Ovary (tissue), 9 donors: Measurements from ENCODE around the gene AP1AR. TPM values are rescaled to one million over a fixed set of nuclear protein-coding genes. Genes with fewer than 3 reads are reported as not detected.
A peak's percentile ranks its signal among the peaks of the same experiment; 100 is the strongest.

ENCODE experiments used
- DNase-seq, 5 donors: peaks; one replicate each; pipeline ENCODE4 v3.0.0-alpha.2; 2019 to 2020
- H3K27ac ChIP-seq, 2 donors: fragments of 200-600 bp; one replicate each; pipeline versions ENCODE4 v1.5.1 to v1.8.0; 2019 to 2022
- H3K27me3 ChIP-seq: fragments of 200-600 bp; one replicate; pipeline ENCODE4 v1.8.0; 2022
- H3K36me3 ChIP-seq: fragments of 200-600 bp; sonication (generic); one replicate; pipeline ENCODE4 v1.5.1; 2019
- H3K4me1 ChIP-seq: one replicate; pipeline ENCODE4 v1.8.1; 2013; ENCODE audit warnings: mild to moderate bottlenecking, moderate library complexity; ENCODE audit not compliant: insufficient read depth
- H3K4me3 ChIP-seq: fragments of 200-600 bp; sonication (generic); one replicate; pipeline ENCODE4 v1.5.1; 2017
- H3K9me3 ChIP-seq, 2 donors: fragments of 200-600 bp in 1 of 2; sonication (generic) in 1 of 2; one replicate each; pipeline versions ENCODE4 v1.5.1 to v1.8.1; 2013 to 2019; ENCODE audit warnings: mild to moderate bottlenecking in 1 of 2, moderate library complexity in 1 of 2
- EP300 ChIP-seq: sonication (generic); formaldehyde crosslinking; IDR thresholded peaks from one replicate; pipeline ENCODE4 v1.6.1; 2017; ENCODE audit warnings: antibody characterized with exemption
- POLR2A ChIP-seq: fragments of 450-650 bp; IDR thresholded peaks from one replicate; pipeline ENCODE4 v1.6.1; 2017; ENCODE audit warnings: antibody characterized with exemption, mild to moderate bottlenecking, moderate library complexity
- WGBS, 3 donors: extraction: QIAGEN DNeasy Blood & Tissue Kit in 1 of 3; methylation state at CpG; one replicate each; pipeline versions ENCODE4 v1.1.5 to v1.1.7; 2013 to 2017; 5-methylcytosine and 5-hydroxymethylcytosine counted together
- intact Hi-C, 4 donors: fragments of 100-400 bp; cut with DNase I; formaldehyde crosslinking; loops; one replicate each; pipeline versions ENCODE4 v1.11.0 to v1.15.1; 2022 to 2023
- polyA plus RNA-seq, 2 donors: library from polyadenylated mRNA; stranded (reverse); fragments of 200-250 nt in 1 of 2; fragments of 350-450 nt in 1 of 2; fragmentation: Illumina TruSeq in 1 of 2; extraction: RNeasy Lipid Tissue Mini Kit (QIAGEN cat#74804) in 1 of 2; gene quantifications; one replicate each; pipeline ENCODE4 v1.2.3, GENCODE V29; 2013 to 2014
- total RNA-seq, 7 donors: library from RNA; depleted of rRNA in 2 of 7; stranded (reverse); fragments of >200 nt in 2 of 7; fragmentation: NEBNext Ultra II Directional in 3 of 7; extraction: Animal tissue kit (Norgen Biotek cat#: 25700) in 3 of 7; gene quantifications; one replicate each; pipeline versions ENCODE4 v1.1.0 to v1.2.4, GENCODE V29; 2016 to 2023
- TF ChIP-seq, protein P1 (sequence below), 3 donors: fragments of 450-650 bp in 2 of 3; fragments of 200-600 bp in 1 of 3; IDR thresholded peaks; one replicate each; pipeline versions ENCODE4 v1.5.1 to v1.8.0; 2016 to 2022; ENCODE audit warnings: antibody characterized with exemption in 3 of 3, mild to moderate bottlenecking in 1 of 3
- donor health status: DM: no; HTN: no; CAD: no; lungs with moderate emphysema.
- donor health status: DM: no; HTN: no; CAD: no.
- donor health status: Bipolar disorder and iron deficiency.
- donor health status: DM: yes; HTN: yes; CAD: no.
- donor health status: DM: no; HTN: no; CAD: no.
- donor health status: DM: yes; HTN: yes; CAD: no.

AP1AR gene
- total and polyA plus RNA-seq, 9 donors = 9.1 to 27.0 (median 18.3) TPM

DNA sequence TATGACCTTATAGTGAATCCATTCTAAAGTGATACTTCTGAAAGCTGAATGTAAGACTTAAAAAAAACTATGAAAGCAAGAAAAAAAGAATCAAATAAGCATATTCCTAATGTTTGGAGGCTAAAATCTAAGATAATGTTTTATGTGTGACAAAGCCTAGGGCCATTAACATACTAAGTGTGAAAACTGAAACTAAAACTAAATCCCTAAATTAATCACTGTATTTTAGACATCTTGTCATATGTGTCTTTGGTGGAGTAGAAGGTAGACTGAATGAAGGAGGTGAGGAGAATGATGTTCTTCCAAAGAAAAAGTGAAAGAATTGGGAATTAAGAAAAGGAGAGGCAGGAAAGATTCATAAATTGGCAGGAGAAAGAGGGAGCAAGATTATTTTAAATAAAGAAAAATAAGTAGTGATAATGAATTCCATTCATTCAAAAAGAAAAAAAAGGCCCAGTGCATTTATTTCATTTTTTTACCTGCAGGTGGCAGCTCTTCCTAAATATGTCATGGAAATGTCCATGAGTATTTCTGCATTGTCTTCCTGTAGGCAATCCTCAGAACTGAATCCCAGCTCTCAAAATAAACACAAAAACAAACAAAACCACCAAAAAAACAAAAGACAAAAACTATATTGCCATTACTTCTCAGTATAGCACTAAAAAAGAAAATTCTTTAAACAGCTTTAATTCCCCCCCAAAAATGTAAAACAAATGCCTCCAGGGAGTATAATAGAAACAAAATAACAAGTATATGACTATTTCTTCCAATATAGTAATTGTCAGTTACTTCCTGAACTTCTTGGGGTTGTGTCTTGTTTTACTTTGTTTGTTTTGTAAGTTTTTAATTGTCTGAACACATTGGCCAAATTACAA lies 17.0 kb upstream of the AP1AR start:
- DNase-seq = no peak
- H3K9me3 ChIP-seq = no peaks in the 10 kb centered on the region
- no peaks in the 10 kb centered on the region for H3K36me3 ChIP-seq
- no peaks in the 10 kb centered on the region for H3K4me1 ChIP-seq
- TF ChIP-seq, protein P1, sequence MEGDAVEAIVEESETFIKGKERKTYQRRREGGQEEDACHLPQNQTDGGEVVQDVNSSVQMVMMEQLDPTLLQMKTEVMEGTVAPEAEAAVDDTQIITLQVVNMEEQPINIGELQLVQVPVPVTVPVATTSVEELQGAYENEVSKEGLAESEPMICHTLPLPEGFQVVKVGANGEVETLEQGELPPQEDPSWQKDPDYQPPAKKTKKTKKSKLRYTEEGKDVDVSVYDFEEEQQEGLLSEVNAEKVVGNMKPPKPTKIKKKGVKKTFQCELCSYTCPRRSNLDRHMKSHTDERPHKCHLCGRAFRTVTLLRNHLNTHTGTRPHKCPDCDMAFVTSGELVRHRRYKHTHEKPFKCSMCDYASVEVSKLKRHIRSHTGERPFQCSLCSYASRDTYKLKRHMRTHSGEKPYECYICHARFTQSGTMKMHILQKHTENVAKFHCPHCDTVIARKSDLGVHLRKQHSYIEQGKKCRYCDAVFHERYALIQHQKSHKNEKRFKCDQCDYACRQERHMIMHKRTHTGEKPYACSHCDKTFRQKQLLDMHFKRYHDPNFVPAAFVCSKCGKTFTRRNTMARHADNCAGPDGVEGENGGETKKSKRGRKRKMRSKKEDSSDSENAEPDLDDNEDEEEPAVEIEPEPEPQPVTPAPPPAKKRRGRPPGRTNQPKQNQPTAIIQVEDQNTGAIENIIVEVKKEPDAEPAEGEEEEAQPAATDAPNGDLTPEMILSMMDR (IDR thresholded peaks at IDR 0.05) = peak; percentile 23 to 38 (median 32)
- TF ChIP-seq EP300 (no peak), POLR2A (no peak)
- intact Hi-C loops = loop anchor here in 3 of 4 donors (5.0 to 10.0 kb wide), 3 partner anchors 310 to 738 kb away; no protein-coding TSS in a partner anchor
- H3K27me3 ChIP-seq = no peaks in the 10 kb centered on the region
- H3K4me3 ChIP-seq = no peak overlapping the region
- no peak overlapping the region for H3K27ac ChIP-seq

DNA sequence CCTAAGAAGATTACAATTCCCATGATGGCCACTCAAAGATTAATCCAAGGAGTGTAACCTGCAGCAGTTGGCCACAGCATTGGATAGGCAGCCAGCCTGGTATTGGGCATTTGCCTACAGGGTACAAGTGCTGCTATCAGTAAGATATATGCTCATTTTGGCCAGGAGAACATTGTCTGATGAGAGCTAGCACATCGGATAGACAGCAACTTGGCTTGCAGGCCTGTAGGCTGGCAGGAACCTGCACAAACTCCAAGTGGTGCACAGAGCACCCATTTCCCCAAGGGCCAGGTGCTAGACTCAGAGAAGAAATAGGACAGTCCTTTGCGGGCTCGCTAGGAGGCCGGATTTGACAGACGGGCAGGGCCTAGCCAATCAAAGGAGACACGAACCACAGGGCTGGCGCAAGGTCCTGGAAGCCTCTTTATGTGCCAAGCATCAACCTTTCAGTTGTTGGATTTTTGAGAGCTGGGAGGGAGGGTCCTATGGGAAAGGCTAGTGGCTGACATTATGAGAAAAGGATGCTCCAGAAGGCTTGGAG lies 11.7 kb upstream of the AP1AR start:
- TF ChIP-seq, protein P1 (IDR thresholded peaks at IDR 0.05) = no peak
- no peak for TF ChIP-seq POLR2A
- no peak for TF ChIP-seq EP300
- Histone ChIP-seq H3K4me3 (no peak overlapping the region), H3K27me3 (no peaks in the 10 kb centered on the region), H3K27ac (no peak overlapping the region), H3K36me3 (no peaks in the 10 kb centered on the region), H3K9me3 (no peaks in the 10 kb centered on the region), H3K4me1 (no peaks in the 10 kb centered on the region)
- intact Hi-C loops = loop anchor here in 2 of 4 donors (10.0 kb wide), 2 partner anchors 305 to 385 kb away; no protein-coding TSS in a partner anchor
- DNase-seq = no peak
- WGBS, 3 donors = 87 to 92% (median 92%) methylated on average over 7 of the region's 7 CpGs

DNA sequence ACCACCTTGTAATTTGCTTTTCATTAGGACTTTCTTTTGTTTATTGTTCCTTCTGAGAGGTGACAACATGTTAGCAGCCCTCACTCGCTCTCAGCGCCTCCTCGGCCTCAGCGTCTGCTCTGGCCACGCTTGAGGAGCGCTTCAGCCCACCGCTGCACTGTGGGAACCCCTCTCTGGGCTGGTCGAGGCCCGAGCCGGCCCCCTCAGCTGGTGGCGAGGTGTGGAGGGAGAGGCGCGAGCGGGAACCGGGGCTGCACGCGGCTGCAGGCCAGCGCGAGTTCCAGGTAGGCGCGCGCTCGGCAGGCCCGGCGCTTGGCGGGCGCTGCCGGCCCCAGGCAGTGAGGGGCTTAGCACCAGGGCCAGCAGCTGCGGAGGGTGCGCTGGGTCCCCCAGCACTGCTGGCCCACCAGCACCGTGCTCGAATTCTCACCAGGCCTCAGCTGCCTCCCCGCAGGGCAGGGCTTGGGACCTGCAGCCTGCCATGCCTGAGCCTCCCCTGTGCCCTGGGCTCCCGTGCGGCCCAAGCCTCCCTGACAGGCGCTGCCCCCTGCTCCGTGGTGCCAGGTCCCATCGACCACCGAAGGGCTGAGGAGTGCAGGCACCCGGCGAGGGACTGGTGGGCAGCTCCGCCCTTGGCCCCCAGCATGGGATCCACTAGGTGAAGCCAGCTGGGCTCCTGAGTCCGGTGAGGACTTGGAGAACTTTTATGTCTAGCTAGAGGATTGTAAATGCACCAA lies 9.2 kb upstream of the AP1AR start:
- Histone ChIP-seq H3K9me3 (no peaks in the 10 kb centered on the region), H3K4me1 (no peaks in the 10 kb centered on the region), H3K4me3 (no peak overlapping the region), H3K36me3 (no peaks in the 10 kb centered on the region), H3K27ac (no peak overlapping the region), H3K27me3 (no peaks in the 10 kb centered on the region)
- intact Hi-C loops = no loop called here
- no peak for DNase-seq
- no peak for TF ChIP-seq POLR2A
- TF ChIP-seq EP300 = no peak
- TF ChIP-seq, protein P1 (IDR thresholded peaks at IDR 0.05) = no peak
- 94 to 96% (median 95%) methylated on average over 30 to 43 of the region's 43 CpGs for WGBS, 3 donors

DNA sequence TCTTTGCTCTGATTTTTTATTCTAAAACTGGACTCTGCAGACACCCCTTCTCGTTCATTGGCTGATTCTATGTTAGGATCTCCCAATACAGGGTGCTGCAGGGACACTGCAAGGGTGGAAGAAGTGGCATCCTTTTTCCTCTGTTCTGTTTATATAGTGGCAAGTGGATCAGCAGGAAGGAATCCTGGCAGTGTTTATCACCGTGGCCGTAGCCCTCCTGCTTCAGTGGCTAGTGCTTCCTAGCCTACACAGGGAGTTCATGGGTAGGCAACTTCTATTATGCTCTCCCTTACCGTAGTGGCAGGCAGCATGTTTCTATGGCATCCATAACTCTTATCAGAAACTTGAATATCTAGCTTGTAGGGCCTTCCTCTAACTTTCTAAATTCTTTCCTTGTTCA lies 6.4 kb upstream of the AP1AR start:
- no peaks in the 10 kb centered on the region for H3K27me3 ChIP-seq
- no peak overlapping the region for H3K4me3 ChIP-seq
- H3K9me3 ChIP-seq = no peaks in the 10 kb centered on the region
- TF ChIP-seq POLR2A (no peak), EP300 (no peak)
- TF ChIP-seq, protein P1 (IDR thresholded peaks at IDR 0.05) = no peak
- 53 to 61% (median 59%) methylated on average over 4 of the region's 4 CpGs for WGBS, 3 donors
- intact Hi-C loops = no loop called here
- DNase-seq = no peak
- H3K36me3 ChIP-seq = no peaks in the 10 kb centered on the region
- H3K4me1 ChIP-seq = no peaks in the 10 kb centered on the region
- H3K27ac ChIP-seq = no peak overlapping the region
